ENCODE measurements around the gene CCL18. TPM values are rescaled to one million over a fixed set of nuclear protein-coding genes. Genes with fewer than 3 reads are reported as not detected.
"Not testable (repeated sequence)": the region's sequence is repeated elsewhere in the genome, so short reads cannot be mapped to it uniquely, and the experiment has no call there.

Gene CCL18
- polyA plus RNA-seq, 1 donor from 2014 or later: not detected

DNA sequence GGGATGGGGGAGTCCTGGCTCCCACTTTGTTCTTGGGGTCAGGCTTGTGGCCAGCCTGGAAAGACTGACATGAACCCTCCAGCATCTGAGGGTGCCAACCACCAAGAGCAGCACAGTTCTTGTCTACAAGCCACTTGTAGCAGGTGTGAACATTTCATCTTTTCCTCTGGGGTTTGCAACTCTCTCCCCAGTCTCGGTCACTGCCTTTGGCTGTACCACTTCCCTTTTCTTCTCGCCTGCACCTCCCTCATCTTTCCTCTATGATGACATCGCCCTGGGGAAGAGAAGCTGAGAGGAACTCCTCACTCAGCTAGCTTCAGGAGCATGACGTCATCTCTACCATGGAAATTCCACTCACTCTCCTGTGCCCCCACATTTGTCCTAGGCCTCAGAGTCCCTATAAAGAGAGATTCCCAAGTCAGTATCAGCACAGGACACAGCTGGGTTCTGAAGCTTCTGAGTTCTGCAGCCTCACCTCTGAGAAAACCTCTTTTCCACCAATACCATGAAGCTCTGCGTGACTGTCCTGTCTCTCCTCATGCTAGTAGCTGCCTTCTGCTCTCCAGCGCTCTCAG is 39.4 kb downstream of the CCL18 start, which contains the start of gene CCL4:
Gene CCL4 (plus strand): TSS at position 427 of the 575 bp plus-strand sequence. CDS start 79 bp downstream, at position 506.
- H3K4me3 ChIP-seq (ENCODE audit: low read length); H2AFZ ChIP-seq (ENCODE audit: low read depth, low read length); H3K36me3 ChIP-seq (ENCODE audit: insufficient read depth, low read length); H3K9me2 ChIP-seq (ENCODE audit: insufficient read depth, low read length); H4K20me1 ChIP-seq (ENCODE audit: insufficient read depth); H3K27ac ChIP-seq (ENCODE audit: low read length); H3K9ac ChIP-seq (ENCODE audit: low read length); H3K9me3 ChIP-seq (ENCODE audit: low read length); H3F3A ChIP-seq (ENCODE audit: insufficient read depth, low read length, poor library complexity, severe bottlenecking); H3K27me3 ChIP-seq (ENCODE audit: insufficient read depth, low read depth, low read length); H3K79me2 ChIP-seq (replicated peaks; ENCODE audit: insufficient read depth, low read length); H3K4me2 ChIP-seq (ENCODE audit: low read length): not testable (repeated sequence)

DNA sequence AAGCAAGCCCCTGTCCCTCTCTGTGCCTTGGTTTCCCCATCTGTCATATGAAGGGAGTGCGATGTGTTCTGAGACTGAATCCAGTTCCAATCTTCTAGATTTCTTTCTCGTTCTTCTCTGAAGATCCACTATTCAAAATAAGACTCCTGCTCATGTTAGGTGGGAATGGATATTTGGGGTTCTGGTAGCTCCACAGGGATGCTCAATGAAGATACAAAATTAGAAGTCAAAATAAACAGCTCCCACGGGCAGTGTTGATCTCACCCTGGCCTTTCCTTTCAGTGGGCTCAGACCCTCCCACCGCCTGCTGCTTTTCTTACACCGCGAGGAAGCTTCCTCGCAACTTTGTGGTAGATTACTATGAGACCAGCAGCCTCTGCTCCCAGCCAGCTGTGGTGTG is 40.2 kb downstream of the CCL18 start:
- H4K20me1 ChIP-seq (ENCODE audit: insufficient read depth); H3K9ac ChIP-seq (ENCODE audit: low read length): not testable (repeated sequence)

DNA sequence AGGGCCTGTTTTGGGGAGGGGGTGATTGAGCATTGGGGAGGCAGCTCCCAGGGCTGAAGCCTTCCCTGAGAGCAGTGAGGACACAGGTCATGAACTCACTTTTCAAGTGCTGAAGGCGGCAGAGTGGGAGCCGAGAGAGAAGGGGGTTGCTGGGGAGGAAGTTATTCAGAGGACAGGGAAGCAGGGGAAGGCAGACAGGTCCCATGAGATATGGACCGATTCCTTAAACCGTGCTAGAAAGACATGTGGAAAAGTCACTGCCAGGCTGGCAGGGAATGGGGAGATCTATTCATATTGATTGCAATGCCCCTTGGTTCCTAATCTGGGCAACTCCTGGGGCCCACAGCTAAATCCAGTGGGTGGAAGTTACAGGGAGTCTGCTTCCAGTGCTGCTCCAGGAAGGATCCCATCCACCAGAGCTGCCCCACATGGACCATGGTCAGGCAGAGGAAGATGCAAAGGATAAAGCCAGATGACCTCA is 40.7 kb downstream of the CCL18 start:
- no peak overlapping the region for H3K4me2 ChIP-seq (ENCODE audit: low read length)
- no peak overlapping the region for H3K27ac ChIP-seq (ENCODE audit: low read length)
- H3K9ac ChIP-seq (ENCODE audit: low read length): no peak overlapping the region
- no peaks in the 10 kb centered on the region for H3K36me3 ChIP-seq (ENCODE audit: insufficient read depth, low read length)
- no peaks in the 10 kb centered on the region for H3F3A ChIP-seq (ENCODE audit: insufficient read depth, low read length, poor library complexity, severe bottlenecking)
- no peaks in the 10 kb centered on the region for H3K27me3 ChIP-seq (ENCODE audit: insufficient read depth, low read depth, low read length)
- TF ChIP-seq, protein P1, sequence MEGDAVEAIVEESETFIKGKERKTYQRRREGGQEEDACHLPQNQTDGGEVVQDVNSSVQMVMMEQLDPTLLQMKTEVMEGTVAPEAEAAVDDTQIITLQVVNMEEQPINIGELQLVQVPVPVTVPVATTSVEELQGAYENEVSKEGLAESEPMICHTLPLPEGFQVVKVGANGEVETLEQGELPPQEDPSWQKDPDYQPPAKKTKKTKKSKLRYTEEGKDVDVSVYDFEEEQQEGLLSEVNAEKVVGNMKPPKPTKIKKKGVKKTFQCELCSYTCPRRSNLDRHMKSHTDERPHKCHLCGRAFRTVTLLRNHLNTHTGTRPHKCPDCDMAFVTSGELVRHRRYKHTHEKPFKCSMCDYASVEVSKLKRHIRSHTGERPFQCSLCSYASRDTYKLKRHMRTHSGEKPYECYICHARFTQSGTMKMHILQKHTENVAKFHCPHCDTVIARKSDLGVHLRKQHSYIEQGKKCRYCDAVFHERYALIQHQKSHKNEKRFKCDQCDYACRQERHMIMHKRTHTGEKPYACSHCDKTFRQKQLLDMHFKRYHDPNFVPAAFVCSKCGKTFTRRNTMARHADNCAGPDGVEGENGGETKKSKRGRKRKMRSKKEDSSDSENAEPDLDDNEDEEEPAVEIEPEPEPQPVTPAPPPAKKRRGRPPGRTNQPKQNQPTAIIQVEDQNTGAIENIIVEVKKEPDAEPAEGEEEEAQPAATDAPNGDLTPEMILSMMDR (IDR thresholded peaks at IDR 0.05; ENCODE audit: poor library complexity, severe bottlenecking): no peak
- no peak for TF ChIP-seq MXI1 (conservative IDR thresholded peaks at IDR 0.05; ENCODE audit: poor library complexity, severe bottlenecking)
- no peaks in the 10 kb centered on the region for H3K79me2 ChIP-seq (replicated peaks; ENCODE audit: insufficient read depth, low read length)
- H3K4me3 ChIP-seq (ENCODE audit: low read length): no peak overlapping the region
- no peaks in the 10 kb centered on the region for H3K9me3 ChIP-seq (ENCODE audit: low read length)
- no peaks in the 10 kb centered on the region for H4K20me1 ChIP-seq (ENCODE audit: insufficient read depth)
- no peak overlapping the region for H2AFZ ChIP-seq (ENCODE audit: low read depth, low read length)
- no peaks in the 10 kb centered on the region for H3K9me2 ChIP-seq (ENCODE audit: insufficient read depth, low read length)

More for the DNA sequence above, 40.2 kb downstream of the CCL18 start:
- H2AFZ ChIP-seq (ENCODE audit: low read depth, low read length); H3K27ac ChIP-seq (ENCODE audit: low read length); H3K27me3 ChIP-seq (ENCODE audit: insufficient read depth, low read depth, low read length); H3K4me2 ChIP-seq (ENCODE audit: low read length); H3K9me2 ChIP-seq (ENCODE audit: insufficient read depth, low read length); H3K79me2 ChIP-seq (replicated peaks; ENCODE audit: insufficient read depth, low read length); H3K9me3 ChIP-seq (ENCODE audit: low read length); H3F3A ChIP-seq (ENCODE audit: insufficient read depth, low read length, poor library complexity, severe bottlenecking); H3K36me3 ChIP-seq (ENCODE audit: insufficient read depth, low read length); H3K4me3 ChIP-seq (ENCODE audit: low read length): not testable (repeated sequence)

DNA sequence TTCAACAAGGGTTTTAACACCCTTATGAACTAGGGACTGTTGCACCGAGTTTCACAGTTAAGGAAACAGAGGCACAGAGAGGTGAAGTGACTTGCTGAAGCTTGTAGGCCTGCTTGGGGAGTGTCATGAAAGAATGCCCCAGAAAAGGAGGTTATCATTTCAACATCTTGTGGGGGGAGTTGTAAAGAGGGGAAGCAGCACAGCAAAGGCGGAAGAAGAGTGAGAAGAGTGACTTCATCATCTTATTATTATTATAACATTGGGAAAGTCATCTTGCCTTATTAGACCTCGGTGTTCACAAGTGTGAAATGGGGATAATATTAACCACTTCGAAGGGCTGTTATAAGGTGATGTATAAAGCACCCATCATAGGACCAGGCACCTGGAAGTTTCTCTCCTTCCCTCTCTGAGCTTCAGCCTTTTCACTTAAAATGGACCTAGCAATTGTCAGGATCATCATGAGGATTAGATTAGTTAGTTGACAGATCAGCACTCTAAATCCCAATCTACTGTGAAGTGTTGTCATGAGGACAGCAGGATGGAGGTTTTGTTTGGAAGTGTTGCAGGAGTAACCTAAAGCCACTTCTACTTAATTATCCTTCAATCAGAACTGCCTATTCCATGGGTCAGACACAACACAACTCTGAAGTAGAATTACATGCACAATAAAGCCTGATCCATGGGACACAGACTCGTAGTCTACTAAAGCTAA is 41.9 kb downstream of the CCL18 start:
- Histone ChIP-seq H3K4me3 (ENCODE audit: low read length) (no peak overlapping the region), H3F3A (ENCODE audit: insufficient read depth, low read length, poor library complexity, severe bottlenecking) (no peaks in the 10 kb centered on the region), H2AFZ (ENCODE audit: low read depth, low read length) (no peak overlapping the region), H3K9me2 (ENCODE audit: insufficient read depth, low read length) (no peaks in the 10 kb centered on the region), H3K9me3 (ENCODE audit: low read length) (no peaks in the 10 kb centered on the region), H4K20me1 (ENCODE audit: insufficient read depth) (no peaks in the 10 kb centered on the region), H3K27me3 (ENCODE audit: insufficient read depth, low read depth, low read length) (no peaks in the 10 kb centered on the region), H3K9ac (ENCODE audit: low read length) (no peak overlapping the region), H3K27ac (ENCODE audit: low read length) (no peak overlapping the region), H3K4me2 (ENCODE audit: low read length) (no peak overlapping the region), H3K79me2 (replicated peaks; ENCODE audit: insufficient read depth, low read length) (no peaks in the 10 kb centered on the region), H3K36me3 (ENCODE audit: insufficient read depth, low read length) (no peaks in the 10 kb centered on the region)
- TF ChIP-seq TAF1 (IDR thresholded peaks at IDR 0.05; ENCODE audit: low read depth) (no peak), POLR2AphosphoS5 (IDR thresholded peaks at IDR 0.05) (no peak), EZH2 (IDR thresholded peaks at IDR 0.05; ENCODE audit: borderline replicate concordance, insufficient read depth, low read length, poor library complexity, severe bottlenecking) (no peak), RAD21 (conservative IDR thresholded peaks at IDR 0.05) (no peak), EP300 (conservative IDR thresholded peaks at IDR 0.05; ENCODE audit: poor library complexity, severe bottlenecking) (no peak), MXI1 (conservative IDR thresholded peaks at IDR 0.05; ENCODE audit: poor library complexity, severe bottlenecking) (no peak), SMC3 (conservative IDR thresholded peaks at IDR 0.05; ENCODE audit: poor library complexity) (no peak)
- TF ChIP-seq, protein P2, sequence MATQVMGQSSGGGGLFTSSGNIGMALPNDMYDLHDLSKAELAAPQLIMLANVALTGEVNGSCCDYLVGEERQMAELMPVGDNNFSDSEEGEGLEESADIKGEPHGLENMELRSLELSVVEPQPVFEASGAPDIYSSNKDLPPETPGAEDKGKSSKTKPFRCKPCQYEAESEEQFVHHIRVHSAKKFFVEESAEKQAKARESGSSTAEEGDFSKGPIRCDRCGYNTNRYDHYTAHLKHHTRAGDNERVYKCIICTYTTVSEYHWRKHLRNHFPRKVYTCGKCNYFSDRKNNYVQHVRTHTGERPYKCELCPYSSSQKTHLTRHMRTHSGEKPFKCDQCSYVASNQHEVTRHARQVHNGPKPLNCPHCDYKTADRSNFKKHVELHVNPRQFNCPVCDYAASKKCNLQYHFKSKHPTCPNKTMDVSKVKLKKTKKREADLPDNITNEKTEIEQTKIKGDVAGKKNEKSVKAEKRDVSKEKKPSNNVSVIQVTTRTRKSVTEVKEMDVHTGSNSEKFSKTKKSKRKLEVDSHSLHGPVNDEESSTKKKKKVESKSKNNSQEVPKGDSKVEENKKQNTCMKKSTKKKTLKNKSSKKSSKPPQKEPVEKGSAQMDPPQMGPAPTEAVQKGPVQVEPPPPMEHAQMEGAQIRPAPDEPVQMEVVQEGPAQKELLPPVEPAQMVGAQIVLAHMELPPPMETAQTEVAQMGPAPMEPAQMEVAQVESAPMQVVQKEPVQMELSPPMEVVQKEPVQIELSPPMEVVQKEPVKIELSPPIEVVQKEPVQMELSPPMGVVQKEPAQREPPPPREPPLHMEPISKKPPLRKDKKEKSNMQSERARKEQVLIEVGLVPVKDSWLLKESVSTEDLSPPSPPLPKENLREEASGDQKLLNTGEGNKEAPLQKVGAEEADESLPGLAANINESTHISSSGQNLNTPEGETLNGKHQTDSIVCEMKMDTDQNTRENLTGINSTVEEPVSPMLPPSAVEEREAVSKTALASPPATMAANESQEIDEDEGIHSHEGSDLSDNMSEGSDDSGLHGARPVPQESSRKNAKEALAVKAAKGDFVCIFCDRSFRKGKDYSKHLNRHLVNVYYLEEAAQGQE (IDR thresholded peaks at IDR 0.05; ENCODE audit: borderline replicate concordance): no peak
- TF ChIP-seq, protein P1 (IDR thresholded peaks at IDR 0.05; ENCODE audit: poor library complexity, severe bottlenecking): no peak
